SU-DHL-6 (cell line): Measurements from ENCODE around the gene UNC5B.

Source experiments
- H2AFZ ChIP-seq: fragments of 200-600 bp; sonication (generic); 2 replicates; pipeline ENCODE4 v1.6.1; 2014; ENCODE audit warnings: low read depth, mild to moderate bottlenecking, moderate library complexity, mixed read lengths, antibody characterized with exemption, low read length; ENCODE audit not compliant: severe bottlenecking
- H3F3A ChIP-seq: fragments of 200-600 bp; shearing (Covaris generic); 2 replicates; pipeline ENCODE4 v1.6.0; 2016; ENCODE audit warnings: antibody characterized with exemption, mild to moderate bottlenecking; ENCODE audit not compliant: insufficient read depth
- H3K27ac ChIP-seq: fragments of 200-600 bp; sonication (generic); 2 replicates; pipeline ENCODE4 v1.5.1; 2016; ENCODE audit warnings: low read depth, mild to moderate bottlenecking, low read length, moderate library complexity, mixed read lengths
- H3K27me3 ChIP-seq: fragments of 200-600 bp; sonication (generic), shearing (Covaris generic); 2 replicates; pipeline ENCODE4 v1.6.0; 2014; ENCODE audit warnings: mild to moderate bottlenecking, low read length
- H3K36me3 ChIP-seq: fragments of 200-600 bp; sonication (generic); 2 replicates; pipeline ENCODE4 v1.6.1; 2014; ENCODE audit warnings: mild to moderate bottlenecking, low read length, mixed read lengths
- H3K4me2 ChIP-seq: fragments of 300-600, 200-600 bp; shearing (Covaris generic), sonication (generic); 2 replicates; pipeline ENCODE4 v1.6.0; 2014; ENCODE audit warnings: low read length, low read depth, mild to moderate bottlenecking; ENCODE audit not compliant: poor library complexity, severe bottlenecking
- H3K4me3 ChIP-seq: fragments of 200-600 bp; sonication (generic); 2 replicates; pipeline ENCODE4 v1.5.1; 2014; ENCODE audit warnings: antibody characterized with exemption, low read length, mild to moderate bottlenecking, mixed read lengths; ENCODE audit not compliant: insufficient read depth, poor library complexity, severe bottlenecking
- H3K79me2 ChIP-seq: fragments of 200-600 bp; sonication (generic); 2 replicates; pipeline ENCODE4 v1.6.1; 2014; ENCODE audit warnings: mild to moderate bottlenecking, low read length, moderate library complexity; ENCODE audit not compliant: insufficient read depth
- H3K9ac ChIP-seq: fragments of 200-600 bp; sonication (generic); 2 replicates; pipeline ENCODE4 v1.7.0; 2014; ENCODE audit warnings: mild to moderate bottlenecking, low read length
- H3K9me2 ChIP-seq: fragments of 200-600 bp; sonication (generic); replicated peaks from 2 replicates; pipeline ENCODE4 v1.6.1; 2014; ENCODE audit warnings: low read length; ENCODE audit not compliant: insufficient read depth
- H3K9me3 ChIP-seq: fragments of 200-600 bp; sonication (generic); 2 replicates; pipeline ENCODE4 v1.6.1; 2014; ENCODE audit warnings: low read length, mixed read lengths; ENCODE audit not compliant: insufficient read depth
- H4K20me1 ChIP-seq: fragments of 200-600 bp; sonication (generic); 2 replicates; pipeline ENCODE4 v1.6.1; 2014; ENCODE audit warnings: low read depth, mild to moderate bottlenecking, antibody characterized with exemption, low read length, moderate library complexity, mixed read lengths
- CTCF ChIP-seq: fragments of 200-600 bp; sonication (generic); IDR thresholded peaks from one replicate; pipeline ENCODE4 v1.5.1; 2017; ENCODE audit warnings: antibody characterized with exemption, mild to moderate bottlenecking, low read length, moderate library complexity; ENCODE audit not compliant: insufficient read depth, poor library complexity, severe bottlenecking
- EZH2phosphoT487 ChIP-seq: fragments of 200-600 bp; sonication (generic), shearing (Covaris generic); conservative IDR thresholded peaks from 2 replicates; pipeline ENCODE4 v1.6.1; 2018; ENCODE audit warnings: mild to moderate bottlenecking, antibody characterized with exemption, low read length, moderate library complexity, mixed read lengths

Gene UNC5B

GRCh38 chr10:71202314-71202713, 10.1 kb upstream of the UNC5B start:
- no peak for TF ChIP-seq EZH2phosphoT487
- TF ChIP-seq CTCF: no peak
- H3K27me3 ChIP-seq: no peaks in the 10 kb centered on the region
- H2AFZ ChIP-seq: no peak overlapping the region
- no peaks in the 10 kb centered on the region for H3K79me2 ChIP-seq
- H3K9me2 ChIP-seq: no peaks in the 10 kb centered on the region
- H4K20me1 ChIP-seq: no peaks in the 10 kb centered on the region
- no peaks in the 10 kb centered on the region for H3F3A ChIP-seq
- H3K27ac ChIP-seq: no peak overlapping the region
- no peak overlapping the region for H3K4me3 ChIP-seq
- H3K9ac ChIP-seq: no peak overlapping the region
- H3K36me3 ChIP-seq: no peaks in the 10 kb centered on the region
- H3K9me3 ChIP-seq: 0 out of 2 replicates have a peak, but pooled peaks cover 5% of the 10 kb centered on the region
- no peak overlapping the region for H3K4me2 ChIP-seq

- no peak overlapping the region for H3K4me2 ChIP-seq
- H3K79me2 ChIP-seq: no peaks in the 10 kb centered on the region
- H3K27me3 ChIP-seq: no peaks in the 10 kb centered on the region
- H3K9me3 ChIP-seq: 0 out of 2 replicates have a peak, but pooled peaks cover 5% of the 10 kb centered on the region
- H3F3A ChIP-seq: no peaks in the 10 kb centered on the region
- no peak overlapping the region for H3K9ac ChIP-seq
- H3K27ac ChIP-seq: no peak overlapping the region
- TF ChIP-seq CTCF (no peak), EZH2phosphoT487 (no peak)
- no peak overlapping the region for H3K4me3 ChIP-seq
- H2AFZ ChIP-seq: no peak overlapping the region
- no peaks in the 10 kb centered on the region for H4K20me1 ChIP-seq
- H3K36me3 ChIP-seq: no peaks in the 10 kb centered on the region
- no peaks in the 10 kb centered on the region for H3K9me2 ChIP-seq
Observed at GRCh38 chr10:71203124-71203523, 9.2 kb upstream of the UNC5B start.

GRCh38 chr10:71203716-71204115, 8.7 kb upstream of the UNC5B start:
- H4K20me1 ChIP-seq: no peaks in the 10 kb centered on the region
- no peaks in the 10 kb centered on the region for H3K27me3 ChIP-seq
- TF ChIP-seq EZH2phosphoT487: no peak
- no peak for TF ChIP-seq CTCF

More at GRCh38 chr10:71203716-71204115, 8.7 kb upstream of the UNC5B start:
- Histone ChIP-seq H3F3A (no peaks in the 10 kb centered on the region), H2AFZ (no peak overlapping the region), H3K9me3 (0 out of 2 replicates have a peak, but pooled peaks cover under 1% of the 10 kb centered on the region), H3K9ac (no peak overlapping the region), H3K79me2 (no peaks in the 10 kb centered on the region), H3K4me3 (no peak overlapping the region), H3K4me2 (no peak overlapping the region), H3K9me2 (no peaks in the 10 kb centered on the region), H3K27ac (no peak overlapping the region), H3K36me3 (no peaks in the 10 kb centered on the region)
